GM19395 (cell line): Measurements from ENCODE around the gene GPR161.
"Not testable (repeated sequence)": the region's sequence is repeated elsewhere in the genome, so short reads cannot be mapped to it uniquely, and the experiment has no call there.

Experiments
- ATAC-seq: cut with Tn5 transposase; IDR thresholded peaks from one replicate; pipeline ENCODE4 v1.9.1; 2021; ENCODE audit warnings: mild to moderate bottlenecking, moderate library complexity; ENCODE audit not compliant: unreplicated experiment

GPR161 gene, protein sequence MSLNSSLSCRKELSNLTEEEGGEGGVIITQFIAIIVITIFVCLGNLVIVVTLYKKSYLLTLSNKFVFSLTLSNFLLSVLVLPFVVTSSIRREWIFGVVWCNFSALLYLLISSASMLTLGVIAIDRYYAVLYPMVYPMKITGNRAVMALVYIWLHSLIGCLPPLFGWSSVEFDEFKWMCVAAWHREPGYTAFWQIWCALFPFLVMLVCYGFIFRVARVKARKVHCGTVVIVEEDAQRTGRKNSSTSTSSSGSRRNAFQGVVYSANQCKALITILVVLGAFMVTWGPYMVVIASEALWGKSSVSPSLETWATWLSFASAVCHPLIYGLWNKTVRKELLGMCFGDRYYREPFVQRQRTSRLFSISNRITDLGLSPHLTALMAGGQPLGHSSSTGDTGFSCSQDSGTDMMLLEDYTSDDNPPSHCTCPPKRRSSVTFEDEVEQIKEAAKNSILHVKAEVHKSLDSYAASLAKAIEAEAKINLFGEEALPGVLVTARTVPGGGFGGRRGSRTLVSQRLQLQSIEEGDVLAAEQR

DNA sequence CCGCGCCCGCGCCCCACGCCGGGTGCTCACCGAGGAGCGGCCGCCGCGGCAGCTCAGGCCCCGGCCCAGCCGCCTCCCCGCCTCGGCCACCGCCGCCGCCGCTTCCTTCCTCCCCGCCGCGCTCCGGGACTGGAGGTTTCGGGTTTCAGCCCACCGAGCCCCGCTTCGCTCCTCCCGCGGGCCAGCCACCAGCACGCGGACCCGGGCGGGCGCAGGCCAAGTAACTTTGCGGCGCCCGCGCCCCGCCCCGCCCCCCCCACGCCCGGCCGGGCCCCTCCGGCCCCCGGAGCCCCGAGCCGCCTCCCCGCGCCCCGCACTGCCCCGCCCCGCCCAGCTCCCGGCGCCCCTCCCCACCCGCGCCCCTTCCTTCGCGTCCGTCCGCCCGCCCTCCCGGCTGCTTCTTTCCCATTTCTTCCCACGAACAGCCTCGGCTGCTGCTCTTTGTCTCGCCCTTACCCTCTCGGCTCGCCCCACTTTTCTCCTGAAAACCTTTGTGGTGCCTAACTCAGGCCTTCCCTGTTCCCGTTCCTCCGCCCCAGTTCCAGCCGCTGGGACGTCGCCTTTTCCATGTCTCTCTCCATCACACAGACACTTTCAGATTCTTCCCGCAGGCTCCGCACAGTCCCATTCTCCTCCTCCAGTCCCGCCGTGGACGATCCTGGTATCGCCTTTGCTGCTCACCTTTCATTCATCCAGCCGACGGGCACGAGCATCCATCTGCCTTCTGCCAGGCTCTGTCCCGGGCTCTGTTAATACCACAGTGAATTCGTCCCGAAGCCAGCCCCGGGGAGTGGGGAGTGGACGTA lies at the start of gene GPR161:
Gene GPR161, minus strand, starts transcription at position 222 of the 806 bp plus-strand sequence. CDS start 32,080 bp downstream, outside the sequence.
- peak; percentile 63 for ATAC-seq

DNA sequence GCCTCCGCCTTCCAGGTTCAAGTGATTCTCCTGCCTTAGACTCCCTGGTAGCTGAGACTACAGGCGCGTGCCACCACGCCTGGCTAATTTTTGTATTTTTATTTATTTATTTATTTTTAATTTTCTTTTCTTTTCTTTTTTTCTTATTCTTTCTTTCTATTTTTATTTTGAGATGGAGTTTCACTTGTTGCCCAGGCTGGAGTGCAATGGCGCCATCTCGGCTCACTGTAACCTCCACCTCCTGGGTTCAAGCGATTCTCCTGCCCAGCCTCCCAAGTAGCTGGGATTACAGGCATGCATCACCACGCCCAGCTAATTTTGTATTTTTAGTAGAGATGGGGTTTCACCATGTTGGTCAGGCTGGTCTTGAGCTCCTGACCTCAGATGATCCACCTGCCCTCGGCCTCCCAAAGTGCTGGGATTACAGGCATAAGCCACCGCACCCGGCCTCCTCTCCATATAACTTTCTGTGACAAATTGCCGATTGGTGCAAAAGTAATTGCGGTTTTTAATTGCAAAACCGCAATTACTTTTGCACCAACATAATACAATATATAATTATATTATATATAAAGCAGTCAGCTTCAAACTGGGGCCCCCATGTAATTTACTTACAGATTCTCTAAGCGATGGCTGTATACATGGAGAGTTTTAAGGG lies 44.5 kb upstream of the GPR161 start:
- not testable (repeated sequence) for ATAC-seq

- ATAC-seq = no peak
These were observed 43.4 kb upstream of the GPR161 start for GRCh38 chr1:168180148-168180524.

- ATAC-seq = no peak
These were observed 42.9 kb upstream of the GPR161 start for GRCh38 chr1:168179438-168180147.

- peak; percentile 93 for ATAC-seq
These were observed 42.1 kb upstream of the GPR161 start, which contains the start of gene TIPRL for GRCh38 chr1:168178638-168179437. TIPRL (plus strand) TSS chr1:168178962; CDS start chr1:168179078, 116 bp downstream.

DNA sequence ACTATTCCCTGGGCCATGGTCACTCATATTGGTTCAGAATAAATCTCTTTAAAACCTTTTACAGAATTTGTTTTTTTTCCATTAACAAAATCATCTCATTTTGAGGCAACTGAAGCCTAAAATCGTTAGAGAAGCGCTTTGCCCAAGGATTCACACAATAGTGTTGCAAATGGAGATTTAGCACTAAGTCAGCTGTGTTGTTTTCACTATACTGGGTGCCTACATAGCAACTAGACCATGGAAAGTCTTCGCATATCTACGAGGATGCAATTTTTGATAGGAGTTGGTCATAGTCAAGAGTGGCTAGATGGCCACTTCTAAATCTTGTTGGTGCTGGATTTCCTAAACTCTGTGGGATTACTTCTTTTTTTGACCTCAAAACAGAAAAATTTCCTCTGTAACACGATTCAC lies 41.5 kb upstream of the GPR161 start:
- ATAC-seq = no peak

GRCh38 chr1:168172250-168172915 lies 35.7 kb upstream of the GPR161 start:
- no peak for ATAC-seq

GRCh38 chr1:168170564-168171508 lies 34.1 kb upstream of the GPR161 start:
- ATAC-seq = no peak

DNA sequence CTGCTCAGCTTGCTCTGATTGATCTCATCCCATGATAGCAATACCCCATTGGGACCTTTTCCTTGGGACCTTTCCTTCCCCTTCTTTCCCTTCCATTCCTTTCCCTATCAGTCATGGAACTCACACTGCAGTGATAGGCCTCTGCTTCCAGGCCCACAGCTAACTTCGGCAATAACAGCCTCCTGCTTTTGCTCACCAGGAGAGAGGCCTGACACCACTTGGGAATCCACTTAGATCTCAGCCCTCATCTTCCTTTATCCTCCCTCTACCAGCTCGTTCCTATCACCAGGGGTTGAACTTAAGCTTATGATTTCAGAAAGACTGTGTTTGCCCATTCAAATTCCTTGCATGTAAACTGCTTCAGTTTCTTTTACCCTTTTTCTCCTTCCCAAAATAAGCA lies 31.1 kb upstream of the GPR161 start:
- no peak for ATAC-seq

DNA sequence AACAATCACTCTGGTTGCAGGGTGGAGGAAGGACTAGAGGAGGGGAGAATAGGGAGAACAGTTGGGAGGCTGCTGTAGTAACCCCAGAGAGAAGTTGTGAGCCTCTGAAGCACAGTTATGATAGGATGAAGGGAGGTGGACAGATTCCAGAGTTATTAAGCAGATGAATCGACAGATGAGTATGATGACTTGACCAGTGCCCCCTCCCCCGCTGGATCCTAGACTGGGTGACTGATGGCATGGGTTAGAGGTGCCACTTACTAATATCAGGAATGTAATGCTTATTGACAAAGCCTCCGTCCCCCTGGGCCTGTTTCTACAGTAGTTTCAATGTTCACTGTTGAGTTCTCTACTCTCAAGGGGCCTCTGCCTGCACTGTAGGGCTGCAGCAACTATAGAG lies 28.0 kb upstream of the GPR161 start:
- no peak for ATAC-seq

DNA sequence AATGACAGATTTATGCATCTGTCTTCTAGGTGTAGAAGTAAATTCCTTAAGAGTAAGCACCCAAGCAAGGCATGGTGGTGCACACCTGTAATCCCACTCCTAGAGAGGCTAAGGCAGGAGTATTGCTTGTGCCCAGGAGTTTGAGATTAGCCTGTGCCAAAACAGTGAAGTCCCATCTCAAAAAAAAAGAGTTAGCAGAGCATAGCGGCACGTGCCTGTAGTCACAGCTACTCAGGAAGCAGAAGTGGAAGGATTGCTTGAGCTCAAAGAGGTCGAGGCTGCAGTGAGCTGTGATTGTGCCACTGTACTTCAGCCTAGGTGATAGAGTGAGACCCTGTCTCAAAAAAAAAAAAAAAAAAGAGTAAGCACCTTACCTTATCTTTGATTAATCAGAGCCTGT lies 26.9 kb upstream of the GPR161 start:
- ATAC-seq = no peak

GRCh38 chr1:168161459-168161858 lies 24.7 kb upstream of the GPR161 start:
- no peak for ATAC-seq

- no peak for ATAC-seq
These were observed 23.2 kb upstream of the GPR161 start for GRCh38 chr1:168159979-168160378.

DNA sequence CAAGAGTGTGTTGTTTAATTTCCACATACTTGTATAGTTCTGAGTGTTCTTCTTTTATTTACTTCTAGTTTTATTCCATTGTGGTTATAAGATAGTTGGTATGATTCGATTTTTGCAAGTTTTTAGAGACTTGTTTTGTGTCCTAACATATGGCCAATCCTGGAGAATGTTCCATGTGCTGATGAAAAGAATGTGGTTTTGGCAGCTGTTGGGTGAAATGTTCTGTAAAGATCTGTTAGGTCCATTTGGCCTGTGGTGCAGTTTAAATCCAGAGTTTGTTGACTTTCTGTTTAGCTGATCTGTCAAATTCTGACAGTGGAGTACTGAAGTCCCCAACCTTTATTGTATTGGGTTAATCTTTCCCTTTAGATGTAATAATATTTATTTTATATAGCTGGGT lies 22.5 kb upstream of the GPR161 start:
- no peak for ATAC-seq

DNA sequence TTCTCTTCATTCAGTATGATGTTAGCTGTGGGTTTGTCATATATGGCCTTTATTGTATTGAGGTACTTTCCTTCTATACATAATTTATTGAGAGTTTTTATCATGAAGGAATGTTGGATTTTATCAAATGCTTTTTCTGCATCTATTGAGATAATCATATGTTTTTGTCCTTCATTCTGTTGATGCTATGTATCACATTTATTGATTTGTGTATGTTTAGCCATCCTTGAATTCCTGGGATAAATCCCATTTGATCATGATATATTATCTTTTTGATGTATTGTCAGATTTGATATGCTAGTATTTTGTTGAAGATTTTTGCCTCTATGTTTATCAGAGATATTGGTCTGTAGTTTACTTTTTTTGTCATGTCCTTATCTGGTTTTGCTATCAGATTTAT lies 20.9 kb upstream of the GPR161 start:
- ATAC-seq = no peak

DNA sequence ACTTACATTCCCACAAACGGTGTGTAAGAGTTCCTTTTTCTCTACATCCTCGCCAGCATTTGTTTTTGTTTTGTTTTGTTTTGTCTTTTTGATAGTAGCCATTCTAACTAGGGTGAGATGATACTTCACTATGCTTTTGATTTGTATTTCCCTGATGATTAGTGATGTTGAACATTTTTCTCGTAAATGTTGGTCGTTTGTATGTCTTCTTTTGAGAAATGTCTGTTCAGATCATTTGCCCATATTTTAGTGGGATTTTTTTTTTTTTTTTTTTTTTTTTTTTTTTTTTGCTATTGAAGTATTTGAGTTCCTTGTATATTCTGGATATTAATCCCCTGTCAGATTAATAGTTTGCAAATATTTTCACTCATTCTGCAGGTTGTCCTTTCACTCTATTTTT lies 19.2 kb upstream of the GPR161 start:
- no peak for ATAC-seq

- not testable (repeated sequence) for ATAC-seq
These were observed 18.0 kb upstream of the GPR161 start for GRCh38 chr1:168154707-168155106.

DNA sequence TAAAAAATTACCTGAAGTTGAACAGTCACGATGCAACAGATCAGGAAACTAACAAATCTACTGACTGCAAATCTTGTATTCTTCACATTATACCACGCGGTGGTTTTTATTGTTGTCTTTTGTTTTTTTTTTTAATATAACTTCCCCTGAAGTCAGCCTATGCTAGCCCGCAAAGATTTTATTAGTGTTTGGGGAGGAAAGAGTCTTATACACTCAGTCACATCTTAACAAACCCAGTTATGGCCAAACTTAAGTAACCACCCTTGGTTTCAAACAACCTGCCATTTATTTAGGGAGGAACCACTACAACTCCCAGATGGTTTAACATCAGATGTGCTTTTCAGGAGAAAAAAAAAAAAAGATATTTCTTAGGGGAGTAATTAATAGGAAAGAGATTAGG lies 15.2 kb upstream of the GPR161 start:
- no peak for ATAC-seq
